Astrocyte (in vitro differentiated cells and primary cell): ENCODE results near the gene GNG2. TPM values are rescaled to one million over a fixed set of nuclear protein-coding genes. Genes with fewer than 3 reads are reported as not detected.
A peak's percentile ranks its signal among the peaks of the same experiment; 100 is the strongest.

Experiments
- DNase-seq: peaks from one replicate; pipeline ENCODE4 v3.0.0-alpha.2; 2010; ENCODE audit warnings: low read depth
- FAIRE-seq: peaks from 2 replicates; lab custom pipeline; 2011; peaks lifted over from hg19 to GRCh38; lab: Jason Lieb, UNC
- H2AFZ ChIP-seq: 2 replicates; pipeline ENCODE4 v1.6.0; 2012; ENCODE audit warnings: low read depth, low read length, inconsistent platforms
- H3K27ac ChIP-seq: 2 replicates; pipeline ENCODE4 v1.5.1; 2011; ENCODE audit warnings: low read depth, low read length, inconsistent platforms
- H3K27me3 ChIP-seq: 2 replicates; pipeline ENCODE4 v1.6.0; 2011; ENCODE audit warnings: low read length, inconsistent platforms; ENCODE audit not compliant: insufficient read depth
- H3K36me3 ChIP-seq: 2 replicates; pipeline ENCODE4 v1.5.1; 2011; ENCODE audit warnings: low read length, inconsistent platforms; ENCODE audit not compliant: insufficient read depth
- H3K4me1 ChIP-seq: 2 replicates; pipeline ENCODE4 v1.5.1; 2011; ENCODE audit warnings: low read length, inconsistent platforms; ENCODE audit not compliant: insufficient read depth
- H3K4me2 ChIP-seq: 2 replicates; pipeline ENCODE4 v1.6.0; 2012; ENCODE audit warnings: low read length, inconsistent platforms
- H3K4me3 ChIP-seq: 2 replicates; pipeline ENCODE4 v1.5.1; 2011; ENCODE audit warnings: low read depth, mild to moderate bottlenecking, low read length, inconsistent platforms; ENCODE audit not compliant: insufficient read depth
- H3K79me2 ChIP-seq: 2 replicates; pipeline ENCODE4 v1.6.0; 2012; ENCODE audit warnings: mild to moderate bottlenecking, low read length, inconsistent platforms; ENCODE audit not compliant: insufficient read depth
- H3K9ac ChIP-seq: 2 replicates; pipeline ENCODE4 v1.6.0; 2012; ENCODE audit warnings: mild to moderate bottlenecking, low read length, inconsistent platforms
- H3K9me3 ChIP-seq: 2 replicates; pipeline ENCODE4 v1.5.1; 2012; ENCODE audit warnings: low read depth, mild to moderate bottlenecking, low read length, inconsistent platforms; ENCODE audit not compliant: insufficient read depth
- H4K20me1 ChIP-seq: 2 replicates; pipeline ENCODE4 v1.6.0; 2012; ENCODE audit warnings: low read length, inconsistent platforms; ENCODE audit not compliant: insufficient read depth
- H3K27ac Mint-ChIP-seq: one replicate; pipeline ENCODE4 v1.8.0; 2021; ENCODE audit warnings: mild to moderate bottlenecking, mixed read lengths; ENCODE audit not compliant: unreplicated experiment
- H3K27me3 Mint-ChIP-seq: one replicate; pipeline ENCODE4 v1.8.0; 2021; ENCODE audit warnings: low read depth, mixed read lengths; ENCODE audit not compliant: unreplicated experiment
- H3K36me3 Mint-ChIP-seq: one replicate; pipeline ENCODE4 v1.8.0; 2021; ENCODE audit warnings: low read depth, mixed read lengths; ENCODE audit not compliant: unreplicated experiment
- H3K4me1 Mint-ChIP-seq: one replicate; pipeline ENCODE4 v1.8.0; 2021; ENCODE audit warnings: low read depth, mixed read lengths; ENCODE audit not compliant: unreplicated experiment
- H3K4me3 Mint-ChIP-seq: one replicate; pipeline ENCODE4 v1.8.0; 2021; ENCODE audit warnings: mild to moderate bottlenecking, moderate library complexity, mixed read lengths; ENCODE audit not compliant: unreplicated experiment
- H3K9me3 Mint-ChIP-seq: one replicate; pipeline ENCODE4 v1.8.0; 2021; ENCODE audit warnings: mild to moderate bottlenecking, mixed read lengths; ENCODE audit not compliant: unreplicated experiment
- CTCF ChIP-seq: IDR thresholded peaks from 2 replicates; pipeline ENCODE4 v1.5.1; 2011; ENCODE audit warnings: low read depth, mild to moderate bottlenecking, inconsistent platforms, low read length, moderate library complexity; ENCODE audit not compliant: insufficient read depth
- EZH2 ChIP-seq: IDR thresholded peaks from 2 replicates; pipeline ENCODE4 v1.6.1; 2012; ENCODE audit warnings: mild to moderate bottlenecking, low read length, inconsistent platforms; ENCODE audit not compliant: insufficient read depth
- total RNA-seq: library from RNA; stranded (reverse); gene quantifications from 2 replicates; pipeline ENCODE4 v1.2.1, GENCODE V29; 2021

The GNG2 gene
- total RNA-seq, 1 donor from 2014 or later = 7.3 TPM

DNA sequence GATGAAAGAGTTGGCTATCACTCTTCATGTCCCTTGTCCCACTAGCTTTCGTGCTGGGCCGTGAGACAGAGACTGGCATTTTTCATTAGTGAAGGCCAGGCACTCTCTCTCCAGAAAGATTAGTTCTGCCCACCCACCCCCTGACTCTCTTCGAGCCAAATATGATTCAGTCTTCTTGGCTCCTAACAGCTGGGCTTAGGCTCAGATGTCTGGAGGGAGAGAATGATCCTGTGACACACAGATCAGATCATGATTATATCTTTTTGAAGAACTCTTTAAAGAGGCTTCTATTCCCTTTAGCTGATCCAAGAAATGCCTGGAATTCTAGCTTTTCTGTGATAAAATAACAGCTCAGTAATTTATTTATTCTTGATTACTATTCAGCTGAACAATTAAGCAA lies 5.2 kb upstream of the GNG2 start:
- H3K27ac Mint-ChIP-seq = no peak overlapping the region

DNA sequence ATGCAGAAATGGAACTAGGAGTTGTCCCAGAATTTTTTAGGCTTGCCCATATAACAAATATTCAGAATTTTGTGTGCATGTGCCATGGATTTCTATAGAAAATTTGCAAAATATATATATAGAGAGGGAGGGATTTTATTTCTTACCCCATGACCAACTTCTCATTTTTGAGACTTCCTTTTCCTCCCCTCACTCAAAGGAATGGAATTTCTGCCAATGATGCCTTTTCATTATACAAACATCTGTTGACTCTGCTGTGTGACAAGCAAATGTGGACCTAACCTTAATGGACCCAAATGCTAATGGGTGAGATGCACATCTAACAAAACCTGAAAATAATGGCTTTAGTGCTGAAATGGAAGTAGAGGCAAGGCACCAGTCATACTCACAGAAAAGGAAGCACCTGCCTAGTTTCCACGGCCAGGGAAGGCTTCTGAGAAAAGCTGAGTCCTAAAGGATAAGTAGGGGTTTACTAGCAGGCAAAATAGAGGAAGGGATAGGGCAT lies 3.6 kb upstream of the GNG2 start:
- Mint-ChIP-seq H3K36me3 (peaks cover 3% of the 10 kb centered on the region), H3K4me1 (peaks cover 19% of the 10 kb centered on the region), H3K4me3 (no peak overlapping the region), H3K27ac (no peak overlapping the region), H3K27me3 (peaks cover 4% of the 10 kb centered on the region), H3K9me3 (peaks cover 6% of the 10 kb centered on the region)
- FAIRE-seq = no peak
- no peak for DNase-seq
- no peaks in the 10 kb centered on the region for H3K36me3 ChIP-seq
- H3K9me3 ChIP-seq = no peaks in the 10 kb centered on the region
- H3K27ac ChIP-seq = no peak overlapping the region
- TF ChIP-seq EZH2 (no peak), CTCF (no peak)
- peaks cover 15% of the 10 kb centered on the region for H3K4me1 ChIP-seq
- H3K4me3 ChIP-seq = no peak overlapping the region
- H4K20me1 ChIP-seq = no peaks in the 10 kb centered on the region
- H3K4me2 ChIP-seq = no peak overlapping the region
- no peaks in the 10 kb centered on the region for H3K79me2 ChIP-seq
- no peak overlapping the region for H3K9ac ChIP-seq
- H3K27me3 ChIP-seq = no peaks in the 10 kb centered on the region
- no peak overlapping the region for H2AFZ ChIP-seq

More for the DNA sequence above, 5.2 kb upstream of the GNG2 start:
- peak; percentile 78 for DNase-seq
- Histone ChIP-seq H2AFZ (no peak overlapping the region), H4K20me1 (no peaks in the 10 kb centered on the region), H3K9me3 (no peaks in the 10 kb centered on the region), H3K27me3 (no peaks in the 10 kb centered on the region), H3K27ac (no peak overlapping the region), H3K79me2 (no peaks in the 10 kb centered on the region), H3K9ac (no peak overlapping the region), H3K4me1 (peaks cover 6% of the 10 kb centered on the region), H3K4me2 (no peak overlapping the region), H3K36me3 (no peaks in the 10 kb centered on the region), H3K4me3 (no peak overlapping the region)
- peaks cover 3% of the 10 kb centered on the region for H3K36me3 Mint-ChIP-seq
- H3K27me3 Mint-ChIP-seq = peaks cover 4% of the 10 kb centered on the region
- peaks cover 7% of the 10 kb centered on the region for H3K9me3 Mint-ChIP-seq
- TF ChIP-seq CTCF (no peak), EZH2 (no peak)
- no peak overlapping the region for H3K4me3 Mint-ChIP-seq
- FAIRE-seq = no peak
- H3K4me1 Mint-ChIP-seq = peaks cover 8% of the 10 kb centered on the region

GRCh38 chr14:51859131-51859530 lies 1.3 kb upstream of the GNG2 start:
- DNase-seq = peak; percentile 20
- H3K36me3 Mint-ChIP-seq = peaks cover 3% of the 10 kb centered on the region
- no peaks in the 10 kb centered on the region for H4K20me1 ChIP-seq
- TF ChIP-seq CTCF (no peak), EZH2 (no peak)
- H3K36me3 ChIP-seq = no peaks in the 10 kb centered on the region
- H3K9me3 Mint-ChIP-seq = peaks cover 6% of the 10 kb centered on the region
- peaks cover 9% of the 10 kb centered on the region for H3K79me2 ChIP-seq
- no peak overlapping the region for H3K27ac ChIP-seq
- no peak overlapping the region for H3K4me3 Mint-ChIP-seq
- peaks cover 4% of the 10 kb centered on the region for H3K27me3 Mint-ChIP-seq
- no peak overlapping the region for H2AFZ ChIP-seq
- H3K4me2 ChIP-seq = no peak overlapping the region
- peaks cover 20% of the 10 kb centered on the region for H3K4me1 ChIP-seq
- no peak overlapping the region for H3K4me3 ChIP-seq
- no peak for FAIRE-seq
- H3K4me1 Mint-ChIP-seq = peaks cover 19% of the 10 kb centered on the region
- no peaks in the 10 kb centered on the region for H3K27me3 ChIP-seq
- H3K27ac Mint-ChIP-seq = no peak overlapping the region
- H3K9me3 ChIP-seq = no peaks in the 10 kb centered on the region
- H3K9ac ChIP-seq = no peak overlapping the region
